GM23248 (cell line): ENCODE results near the gene ZNF787. TPM values are rescaled to one million over a fixed set of nuclear protein-coding genes. Genes with fewer than 3 reads are reported as not detected.

Source experiments
- DNase-seq: peaks from one replicate; pipeline ENCODE4 v3.0.0-alpha.2; 2015
- H2AFZ ChIP-seq: fragments of 200-600 bp; sonication (generic); 2 replicates; pipeline ENCODE4 v1.6.1; 2016; ENCODE audit warnings: antibody characterized with exemption
- H3F3A ChIP-seq: fragments of 200-600 bp; sonication (generic); 2 replicates; pipeline ENCODE4 v1.6.1; 2016; ENCODE audit warnings: mild to moderate bottlenecking, antibody characterized with exemption, mixed run types; ENCODE audit not compliant: insufficient read depth
- H3K27ac ChIP-seq: fragments of 200-600 bp; sonication (generic); 2 replicates; pipeline ENCODE4 v1.5.1; 2016; ENCODE audit warnings: mild to moderate bottlenecking
- H3K27me3 ChIP-seq: fragments of 200-600 bp; sonication (generic); replicated peaks from 2 replicates; pipeline ENCODE4 v1.6.1; 2016; ENCODE audit warnings: mild to moderate bottlenecking; ENCODE audit not compliant: insufficient read depth
- H3K36me3 ChIP-seq: fragments of 200-600 bp; sonication (generic); 2 replicates; pipeline ENCODE4 v1.6.1; 2016; ENCODE audit warnings: low read depth, mild to moderate bottlenecking
- H3K4me1 ChIP-seq: fragments of 200-600 bp; sonication (generic); 2 replicates; pipeline ENCODE4 v1.6.1; 2016; ENCODE audit warnings: mild to moderate bottlenecking; ENCODE audit not compliant: insufficient read depth
- H3K4me2 ChIP-seq: fragments of 200-600 bp; sonication (generic); one replicate; pipeline ENCODE4 v1.6.1; 2016; ENCODE audit warnings: mild to moderate bottlenecking; ENCODE audit not compliant: unreplicated experiment
- H3K4me3 ChIP-seq: fragments of 200-600 bp; sonication (generic); 2 replicates; pipeline ENCODE4 v1.5.1; 2016; ENCODE audit warnings: mild to moderate bottlenecking
- H3K79me2 ChIP-seq: fragments of 200-600 bp; sonication (generic); 2 replicates; pipeline ENCODE4 v1.6.1; 2016; ENCODE audit warnings: mild to moderate bottlenecking; ENCODE audit not compliant: insufficient read depth
- H3K9ac ChIP-seq: fragments of 200-600 bp; sonication (generic); 2 replicates; pipeline ENCODE4 v1.6.1; 2016; ENCODE audit warnings: mild to moderate bottlenecking
- H3K9me2 ChIP-seq: fragments of 200-600 bp; sonication (generic); 2 replicates; pipeline ENCODE4 v1.6.1; 2016; ENCODE audit warnings: mixed run types, mild to moderate bottlenecking, moderate library complexity; ENCODE audit not compliant: insufficient read depth
- H3K9me3 ChIP-seq: fragments of 200-600 bp; sonication (generic); one replicate; pipeline ENCODE4 v1.6.1; 2017; ENCODE audit warnings: low read depth
- H4K20me1 ChIP-seq: fragments of 200-600 bp; sonication (generic); 2 replicates; pipeline ENCODE4 v1.6.0; 2016; ENCODE audit not compliant: insufficient read depth
- EZH2 ChIP-seq: fragments of 200-600 bp; sonication (generic); IDR thresholded peaks from 2 replicates; pipeline ENCODE4 v1.6.1; 2018; ENCODE audit warnings: antibody characterized with exemption, mild to moderate bottlenecking; ENCODE audit not compliant: insufficient read depth, poor library complexity, severe bottlenecking
- EZH2phosphoT487 ChIP-seq: fragments of 200-600 bp; sonication (generic); IDR thresholded peaks from 2 replicates; pipeline ENCODE4 v1.6.1; 2018; ENCODE audit warnings: antibody characterized with exemption, moderate library complexity, mild to moderate bottlenecking, low read depth; ENCODE audit not compliant: insufficient read depth
- WGBS, 2 experiments: methylation state at CpG; one replicate each; pipeline ENCODE4 v1.1.6; 2015 to 2017; ENCODE audit warnings: low lambda C conversion rate in 2 of 2, low coverage in 1 of 2; ENCODE audit errors: missing lambda C conversion rate in 2 of 2; 5-methylcytosine and 5-hydroxymethylcytosine counted together
- in situ Hi-C: fragments of 300-500 bp; cut with MboI; formaldehyde crosslinking; loops from 2 replicates; pipeline ENCODE4 v1.15.0; 2020
- polyA plus RNA-seq: library from polyadenylated mRNA; unstranded; fragments of >200 nt; fragmentation: Nextera tagmentation; extraction: Ambion mirVana; gene quantifications from 2 replicates; pipeline ENCODE4 v1.2.1, GENCODE V29; 2016
- total RNA-seq: library from RNA; depleted of rRNA; stranded (reverse); fragments of >200 nt; shearing (Covaris generic); gene quantifications from 2 replicates; pipeline ENCODE4 v1.2.3, GENCODE V29; 2014

The ZNF787 gene
- total and polyA plus RNA-seq, 2 experiments from 2014 or later = 1.5 to 19.5 TPM

GRCh38 chr19:56147307-56147706 is 26.2 kb upstream of the ZNF787 start:
- DNase-seq = no peak
- no peak overlapping the region for H2AFZ ChIP-seq
- H3K36me3 ChIP-seq = no peaks in the 10 kb centered on the region
- no peak overlapping the region for H3K9ac ChIP-seq
- no peak overlapping the region for H3K27ac ChIP-seq
- 97% methylated on average over 21 to 22 of the region's 22 CpGs for whole genome bisulfite sequencing, 2 experiments
- no peaks in the 10 kb centered on the region for H3K9me3 ChIP-seq
- no peaks in the 10 kb centered on the region for H3K4me1 ChIP-seq
- no peaks in the 10 kb centered on the region for H3F3A ChIP-seq
- in situ Hi-C loops = no loop called here
- TF ChIP-seq EZH2 (no peak), EZH2phosphoT487 (no peak)
- H3K4me3 ChIP-seq = no peak overlapping the region
- no peaks in the 10 kb centered on the region for H3K9me2 ChIP-seq
- no peaks in the 10 kb centered on the region for H3K27me3 ChIP-seq
- H4K20me1 ChIP-seq = no peaks in the 10 kb centered on the region
- peaks cover 55% of the 10 kb centered on the region for H3K79me2 ChIP-seq
- no peak overlapping the region for H3K4me2 ChIP-seq

- Histone ChIP-seq H3K9me3 (no peaks in the 10 kb centered on the region), H3K4me2 (no peak overlapping the region), H3K27me3 (no peaks in the 10 kb centered on the region), H3K4me1 (no peaks in the 10 kb centered on the region), H3K9me2 (no peaks in the 10 kb centered on the region), H3K79me2 (peaks cover 55% of the 10 kb centered on the region), H3K4me3 (no peak overlapping the region), H4K20me1 (no peaks in the 10 kb centered on the region), H3K27ac (no peak overlapping the region), H3F3A (no peaks in the 10 kb centered on the region), H3K9ac (no peak overlapping the region), H3K36me3 (no peaks in the 10 kb centered on the region), H2AFZ (no peak overlapping the region)
- no peak for TF ChIP-seq EZH2phosphoT487
- no peak for DNase-seq
- in situ Hi-C loops = no loop called here
- 97% methylated on average over 16 to 30 of the region's 31 CpGs for WGBS, 2 experiments
Observed at GRCh38 chr19:56146904-56147303, 25.8 kb upstream of the ZNF787 start.

GRCh38 chr19:56145698-56146097 is 24.6 kb upstream of the ZNF787 start:
- H3K9ac ChIP-seq = no peak overlapping the region
- H2AFZ ChIP-seq = no peak overlapping the region
- no peaks in the 10 kb centered on the region for H3K9me2 ChIP-seq
- H3K27ac ChIP-seq = no peak overlapping the region
- H3K4me3 ChIP-seq = no peak overlapping the region
- in situ Hi-C loops = no loop called here
- H3K27me3 ChIP-seq = no peaks in the 10 kb centered on the region
- H3K9me3 ChIP-seq = no peaks in the 10 kb centered on the region
- no peak overlapping the region for H3K4me2 ChIP-seq
- no peaks in the 10 kb centered on the region for H3K36me3 ChIP-seq
- no peaks in the 10 kb centered on the region for H3F3A ChIP-seq
- H3K4me1 ChIP-seq = no peaks in the 10 kb centered on the region
- H4K20me1 ChIP-seq = no peaks in the 10 kb centered on the region
- H3K79me2 ChIP-seq = peaks cover 54% of the 10 kb centered on the region
- 88 to 93% methylated on average over 10 of the region's 10 CpGs for WGBS, 2 experiments
- no peak for DNase-seq
- TF ChIP-seq EZH2phosphoT487 (no peak), EZH2 (no peak)

GRCh38 chr19:56144831-56145230 is 23.7 kb upstream of the ZNF787 start:
- no peak overlapping the region for H3K4me3 ChIP-seq
- peaks cover 47% of the 10 kb centered on the region for H3K79me2 ChIP-seq
- H3K4me1 ChIP-seq = no peaks in the 10 kb centered on the region; the same call in 1 of the 2 replicates
- H4K20me1 ChIP-seq = no peaks in the 10 kb centered on the region
- in situ Hi-C loops = no loop called here
- H3K36me3 ChIP-seq = no peaks in the 10 kb centered on the region
- no peak for TF ChIP-seq EZH2phosphoT487
- no peak for TF ChIP-seq EZH2
- no peak overlapping the region for H3K27ac ChIP-seq
- WGBS, 2 experiments = 93 to 96% methylated on average over 11 to 12 of the region's 12 CpGs
- H3F3A ChIP-seq = no peaks in the 10 kb centered on the region
- no peak overlapping the region for H2AFZ ChIP-seq
- H3K9me3 ChIP-seq = no peaks in the 10 kb centered on the region
- no peaks in the 10 kb centered on the region for H3K9me2 ChIP-seq
- no peak for DNase-seq
- H3K4me2 ChIP-seq = no peak overlapping the region
- no peaks in the 10 kb centered on the region for H3K27me3 ChIP-seq
- no peak overlapping the region for H3K9ac ChIP-seq

GRCh38 chr19:56144376-56144775 is 23.3 kb upstream of the ZNF787 start:
- Histone ChIP-seq H3K4me3 (no peak overlapping the region), H3K9ac (no peak overlapping the region), H3K9me3 (no peaks in the 10 kb centered on the region), H3K27me3 (no peaks in the 10 kb centered on the region), H3K4me1 (no peaks in the 10 kb centered on the region; the same call in 1 of the 2 replicates), H3F3A (no peaks in the 10 kb centered on the region), H2AFZ (no peak overlapping the region), H3K79me2 (peaks cover 42% of the 10 kb centered on the region), H3K36me3 (no peaks in the 10 kb centered on the region), H3K27ac (no peak overlapping the region), H4K20me1 (no peaks in the 10 kb centered on the region), H3K4me2 (no peak overlapping the region), H3K9me2 (no peaks in the 10 kb centered on the region)
- no peak for DNase-seq
- WGBS, 2 experiments = 77 to 80% methylated on average over 6 of the region's 6 CpGs
- in situ Hi-C loops = no loop called here
- no peak for TF ChIP-seq EZH2
- TF ChIP-seq EZH2phosphoT487 = no peak
